WTC11 (cell line): Measurements from ENCODE around the gene ARHGEF10L. TPM values are rescaled to one million over a fixed set of nuclear protein-coding genes. Genes with fewer than 3 reads are reported as not detected.

ENCODE experiments used
- ATAC-seq: fragments of 200-7000 bp; cut with Tn5 transposase; 2 replicates; pipeline ENCODE4 v1.10.0; 2021; ENCODE audit warnings: mild to moderate bottlenecking, moderate library complexity
- CTCF ChIA-PET: fragments of 300-600 bp; sonication (Branson Sonifier 250); formaldehyde crosslinking; loops from one replicate; lab custom pipeline; 2021; ENCODE audit warnings: antibody characterized with exemption; lab: Charles Lee
- POLR2A ChIA-PET: fragments of 350-600 bp; sonication (Branson Sonifier 250); formaldehyde crosslinking; loops from one replicate; lab custom pipeline; 2021; ENCODE audit warnings: antibody characterized with exemption; lab: Charles Lee
- DNase-seq: peaks from one replicate; pipeline ENCODE4 v3.0.0; 2021; ENCODE audit warnings: low spot score
- H3K27ac Mint-ChIP-seq: 2 replicates; pipeline ENCODE4 v1.8.0; 2021; ENCODE audit warnings: mixed read lengths
- H3K27me3 Mint-ChIP-seq: 2 replicates; pipeline ENCODE4 v1.8.0; 2021; ENCODE audit warnings: low read depth, mild to moderate bottlenecking, moderate library complexity, mixed read lengths
- H3K36me3 Mint-ChIP-seq: 2 replicates; pipeline ENCODE4 v1.8.0; 2021; ENCODE audit warnings: mixed read lengths
- H3K4me1 Mint-ChIP-seq: 2 replicates; pipeline ENCODE4 v1.8.0; 2022; ENCODE audit warnings: mixed read lengths
- H3K4me3 Mint-ChIP-seq: 2 replicates; pipeline ENCODE4 v1.8.0; 2021; ENCODE audit warnings: mild to moderate bottlenecking, moderate library complexity, mixed read lengths
- H3K9me3 Mint-ChIP-seq: 2 replicates; pipeline ENCODE4 v1.8.0; 2021; ENCODE audit warnings: mixed read lengths
- AR ChIP-seq: fragments of 250-450 bp; sonication (Bioruptor Pico); IDR thresholded peaks from 2 replicates; pipeline ENCODE4 v1.9.0; 2021; ENCODE audit warnings: mild to moderate bottlenecking
- ATF1 ChIP-seq: sonication (generic); formaldehyde crosslinking; IDR thresholded peaks from 2 replicates; pipeline ENCODE4 v1.8.1; 2023; ENCODE audit warnings: mild to moderate bottlenecking, moderate library complexity, missing genetic modification reagents
- ATF3 ChIP-seq: sonication (generic); formaldehyde crosslinking; conservative IDR thresholded peaks from 2 replicates; pipeline ENCODE4 v1.8.1; 2022; ENCODE audit warnings: mild to moderate bottlenecking, missing genetic modification reagents
- CREB1 ChIP-seq: sonication (generic); formaldehyde crosslinking; IDR thresholded peaks from 2 replicates; pipeline ENCODE4 v1.8.0; 2023; ENCODE audit warnings: mild to moderate bottlenecking, missing genetic modification reagents
- CREM ChIP-seq: sonication (generic); formaldehyde crosslinking; IDR thresholded peaks from 2 replicates; pipeline ENCODE4 v1.8.1; 2022; ENCODE audit warnings: mild to moderate bottlenecking, missing genetic modification reagents, moderate library complexity
- E2F5 ChIP-seq: sonication (generic); formaldehyde crosslinking; IDR thresholded peaks from 2 replicates; pipeline ENCODE4 v1.8.1; 2022; ENCODE audit warnings: mild to moderate bottlenecking, moderate library complexity, missing genetic modification reagents
- ELF4 ChIP-seq: sonication (generic); formaldehyde crosslinking; IDR thresholded peaks from 2 replicates; pipeline ENCODE4 v1.8.1; 2022; ENCODE audit warnings: low read depth, mild to moderate bottlenecking, moderate library complexity, missing genetic modification reagents
- ERG ChIP-seq: fragments of 250-450 bp; sonication (Bioruptor Pico); IDR thresholded peaks from 2 replicates; pipeline ENCODE4 v1.8.0; 2021; ENCODE audit warnings: mild to moderate bottlenecking
- FOXJ3 ChIP-seq: sonication (generic); formaldehyde crosslinking; IDR thresholded peaks from 2 replicates; pipeline ENCODE4 v1.9.0; 2021; ENCODE audit warnings: missing genetic modification reagents, mild to moderate bottlenecking, borderline replicate concordance
- FOXP1 ChIP-seq: sonication (generic); formaldehyde crosslinking; IDR thresholded peaks from 2 replicates; pipeline ENCODE4 v1.8.0; 2022; ENCODE audit warnings: missing genetic modification reagents, mild to moderate bottlenecking, moderate library complexity, borderline replicate concordance
- IRF1 ChIP-seq: sonication (generic); formaldehyde crosslinking; IDR thresholded peaks from 2 replicates; pipeline ENCODE4 v1.8.0; 2023; ENCODE audit warnings: missing genetic modification reagents
- MLX ChIP-seq: sonication (generic); formaldehyde crosslinking; IDR thresholded peaks from 2 replicates; pipeline ENCODE4 v1.8.1; 2023; ENCODE audit warnings: mild to moderate bottlenecking, missing genetic modification reagents, moderate library complexity
- MYBL2 ChIP-seq: sonication (generic); formaldehyde crosslinking; IDR thresholded peaks from 2 replicates; pipeline ENCODE4 v1.8.1; 2023; ENCODE audit warnings: mild to moderate bottlenecking, moderate library complexity, missing genetic modification reagents
- SOX15 ChIP-seq: fragments of 250-450 bp; sonication (Bioruptor Pico); IDR thresholded peaks from 2 replicates; pipeline ENCODE4 v1.9.0; 2021; ENCODE audit warnings: mild to moderate bottlenecking
- SP1 ChIP-seq: sonication (generic); formaldehyde crosslinking; conservative IDR thresholded peaks from 2 replicates; pipeline ENCODE4 v1.8.1; 2022; ENCODE audit warnings: missing genetic modification reagents
- TP53 ChIP-seq: sonication (generic); formaldehyde crosslinking; IDR thresholded peaks from 2 replicates; pipeline ENCODE4 v1.8.1; 2023; ENCODE audit warnings: mild to moderate bottlenecking, missing genetic modification reagents
- ZNF396 ChIP-seq: fragments of 250-450 bp; sonication (Bioruptor Pico); IDR thresholded peaks from 2 replicates; pipeline ENCODE4 v1.8.0; 2021; ENCODE audit warnings: mild to moderate bottlenecking, moderate library complexity, borderline replicate concordance
- ZNF532 ChIP-seq: fragments of 250-450 bp; sonication (Bioruptor Pico); IDR thresholded peaks from 2 replicates; pipeline ENCODE4 v1.9.0; 2021; ENCODE audit warnings: mild to moderate bottlenecking, borderline replicate concordance
- total RNA-seq: library from RNA; stranded (reverse); gene quantifications from 3 replicates; pipeline ENCODE4 v1.2.3, GENCODE V29; 2021

Gene ARHGEF10L
- total RNA-seq, 1 experiment from 2014 or later, result 34.4 TPM

GRCh38 chr1:17734609-17735008, 195.1 kb downstream of the ARHGEF10L start:
- CTCF ChIA-PET, result interaction anchor here (2.0 kb wide), 1 partner anchor 38 kb away, joined by 7 read pairs; no protein-coding TSS in a partner anchor
- Mint-ChIP-seq H3K36me3 (no peaks in the 10 kb centered on the region), H3K4me1 (peaks cover 14% of the 10 kb centered on the region), H3K9me3 (no peaks in the 10 kb centered on the region), H3K27ac (no peak overlapping the region), H3K27me3 (no peaks in the 10 kb centered on the region), H3K4me3 (no peak overlapping the region)
- POLR2A ChIA-PET, result no interaction called here
- DNase-seq (no peak), ATAC-seq (no peak)
- no peak for TF ChIP-seq ELF4 (CRISPR knock-in tag)

GRCh38 chr1:17735348-17735747, 195.8 kb downstream of the ARHGEF10L start:
- H3K4me3 Mint-ChIP-seq, result no peak overlapping the region
- ChIA-PET POLR2A (no interaction called here), CTCF (interaction anchor here (1.0 to 2.0 kb wide), 3 partner anchors 39 to 847 kb away, joined by 5 to 7 read pairs (median 6); no protein-coding TSS in a partner anchor)
- no peaks in the 10 kb centered on the region for H3K9me3 Mint-ChIP-seq
- no peaks in the 10 kb centered on the region for H3K36me3 Mint-ChIP-seq
- peaks cover 14% of the 10 kb centered on the region for H3K4me1 Mint-ChIP-seq
- DNase-seq (no peak), ATAC-seq (no peak)
- TF ChIP-seq ATF1 (CRISPR knock-in tag) (no peak), ERG (no peak), FOXP1 (CRISPR knock-in tag) (no peak), FOXJ3 (CRISPR knock-in tag) (no peak), E2F5 (no peak), TP53 (CRISPR knock-in tag) (no peak), MYBL2 (CRISPR knock-in tag) (no peak), AR (CRISPR knock-in tag) (no peak), SOX15 (no peak), ZNF396 (CRISPR knock-in tag) (no peak), ZNF532 (CRISPR knock-in tag) (no peak), CREM (CRISPR knock-in tag) (no peak), ATF3 (no peak), CREB1 (CRISPR knock-in tag) (no peak), MLX (CRISPR knock-in tag) (no peak), IRF1 (CRISPR knock-in tag) (no peak), SP1 (CRISPR knock-in tag) (no peak)
- no peaks in the 10 kb centered on the region for H3K27me3 Mint-ChIP-seq
- no peak overlapping the region for H3K27ac Mint-ChIP-seq
